HFF-Myc (cell line): ENCODE results near the gene CAMSAP2.

ENCODE experiments used
- DNase-seq: peaks from one replicate; pipeline ENCODE4 v3.0.0-alpha.2; 2011; ENCODE audit warnings: low read depth; ENCODE audit errors: extremely low read depth
- H3K4me3 ChIP-seq: replicated peaks from 2 replicates; pipeline ENCODE4 v1.5.1; 2011; ENCODE audit warnings: low read depth, mild to moderate bottlenecking, control low read depth, low read length
- TF ChIP-seq, protein P1 (sequence below): IDR thresholded peaks from 2 replicates; pipeline ENCODE4 v1.5.1; 2012; ENCODE audit warnings: mild to moderate bottlenecking, low read depth, low read length, control low read depth; ENCODE audit errors: missing control alignments

Gene CAMSAP2

DNA sequence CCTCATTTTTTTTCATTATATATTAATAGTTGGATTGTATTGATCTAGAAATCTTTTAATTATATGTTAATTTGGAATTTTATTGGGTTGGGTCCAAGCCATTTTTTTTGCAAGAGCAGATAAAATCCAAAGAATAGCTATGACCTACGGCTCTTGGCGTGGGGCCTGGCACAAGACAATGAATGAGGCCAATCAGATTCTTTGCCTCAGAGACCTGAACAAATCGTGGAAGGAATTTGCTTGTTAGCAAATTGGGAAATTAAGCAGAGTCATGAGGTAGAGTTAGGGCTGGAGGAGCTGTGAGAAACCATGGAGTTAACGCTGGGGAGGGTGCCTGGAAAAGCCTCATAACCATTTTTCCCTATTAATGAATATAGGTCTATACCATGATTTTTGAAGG lies 40.1 kb downstream of the CAMSAP2 start:
- DNase-seq: no peak
- TF ChIP-seq, protein P1, sequence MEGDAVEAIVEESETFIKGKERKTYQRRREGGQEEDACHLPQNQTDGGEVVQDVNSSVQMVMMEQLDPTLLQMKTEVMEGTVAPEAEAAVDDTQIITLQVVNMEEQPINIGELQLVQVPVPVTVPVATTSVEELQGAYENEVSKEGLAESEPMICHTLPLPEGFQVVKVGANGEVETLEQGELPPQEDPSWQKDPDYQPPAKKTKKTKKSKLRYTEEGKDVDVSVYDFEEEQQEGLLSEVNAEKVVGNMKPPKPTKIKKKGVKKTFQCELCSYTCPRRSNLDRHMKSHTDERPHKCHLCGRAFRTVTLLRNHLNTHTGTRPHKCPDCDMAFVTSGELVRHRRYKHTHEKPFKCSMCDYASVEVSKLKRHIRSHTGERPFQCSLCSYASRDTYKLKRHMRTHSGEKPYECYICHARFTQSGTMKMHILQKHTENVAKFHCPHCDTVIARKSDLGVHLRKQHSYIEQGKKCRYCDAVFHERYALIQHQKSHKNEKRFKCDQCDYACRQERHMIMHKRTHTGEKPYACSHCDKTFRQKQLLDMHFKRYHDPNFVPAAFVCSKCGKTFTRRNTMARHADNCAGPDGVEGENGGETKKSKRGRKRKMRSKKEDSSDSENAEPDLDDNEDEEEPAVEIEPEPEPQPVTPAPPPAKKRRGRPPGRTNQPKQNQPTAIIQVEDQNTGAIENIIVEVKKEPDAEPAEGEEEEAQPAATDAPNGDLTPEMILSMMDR: no peak

DNA sequence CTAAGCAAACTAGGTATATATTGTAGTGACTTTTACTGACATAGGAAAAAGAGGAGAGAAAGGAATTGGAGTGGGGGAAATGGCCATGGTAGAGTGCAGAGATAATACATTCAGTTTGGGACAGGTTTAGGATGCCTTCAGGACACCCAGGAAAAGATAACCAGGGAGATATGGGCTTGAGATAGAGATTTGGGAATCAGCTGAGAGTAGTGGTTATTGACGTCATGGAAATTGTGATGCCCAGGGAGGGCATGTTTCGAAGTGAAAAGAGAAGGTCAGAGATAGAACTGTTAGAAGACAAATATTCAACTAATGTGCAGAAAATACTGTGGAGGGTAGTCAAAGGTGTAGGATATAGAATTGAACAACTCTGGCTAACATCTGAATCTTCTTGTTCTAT lies 40.6 kb downstream of the CAMSAP2 start:
- TF ChIP-seq, protein P1: no peak
- no peak overlapping the region for H3K4me3 ChIP-seq
- DNase-seq: no peak

More for the DNA sequence above, 40.1 kb downstream of the CAMSAP2 start:
- no peak overlapping the region for H3K4me3 ChIP-seq

DNA sequence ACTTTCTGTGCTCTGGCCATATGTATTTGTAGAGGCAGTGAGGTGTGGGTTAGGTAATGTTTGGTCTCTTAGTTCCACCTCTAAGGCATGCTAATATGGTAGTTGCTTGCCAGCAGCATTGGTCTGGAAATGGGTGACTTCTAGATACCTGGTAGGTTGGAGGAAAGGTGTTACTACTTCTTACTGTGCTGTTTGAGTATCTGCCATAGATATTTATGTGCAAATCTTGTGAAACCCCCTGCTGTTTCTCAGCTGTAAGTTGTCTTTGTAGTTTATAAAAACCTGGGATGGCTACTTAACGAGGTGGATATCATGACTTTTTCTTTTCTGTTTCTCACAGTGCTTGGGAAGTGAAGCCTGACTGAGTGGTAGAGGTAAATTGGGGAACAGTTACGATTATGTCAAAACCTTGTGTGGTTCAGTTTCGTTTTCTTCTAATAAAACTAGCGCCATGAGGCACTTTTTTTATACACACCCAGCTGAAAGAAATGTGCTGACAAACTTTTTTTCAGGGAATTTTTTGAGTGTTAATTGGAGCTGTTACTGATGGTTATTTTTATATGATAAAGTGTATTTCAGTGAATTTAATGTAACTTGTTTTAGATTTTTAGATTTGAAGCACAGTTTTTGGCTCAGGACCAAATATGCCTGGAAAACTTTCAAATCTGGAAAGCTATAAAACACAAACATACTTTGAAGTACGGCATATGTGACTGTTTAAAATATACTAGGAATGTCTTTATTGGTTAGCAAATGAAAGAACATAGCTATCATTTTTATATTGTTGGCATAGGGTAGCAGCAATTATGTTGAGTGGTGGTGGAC lies 42.1 kb downstream of the CAMSAP2 start:
- TF ChIP-seq, protein P1: no peak
- 0 out of 2 replicates have a peak overlapping the region, but pooled peaks have one; percentile 10 for H3K4me3 ChIP-seq
- DNase-seq: no peak

- TF ChIP-seq, protein P1: no peak
- DNase-seq: no peak
- H3K4me3 ChIP-seq: no peak overlapping the region
These were observed 45.2 kb downstream of the CAMSAP2 start for GRCh38 chr1:200783926-200784325.

DNA sequence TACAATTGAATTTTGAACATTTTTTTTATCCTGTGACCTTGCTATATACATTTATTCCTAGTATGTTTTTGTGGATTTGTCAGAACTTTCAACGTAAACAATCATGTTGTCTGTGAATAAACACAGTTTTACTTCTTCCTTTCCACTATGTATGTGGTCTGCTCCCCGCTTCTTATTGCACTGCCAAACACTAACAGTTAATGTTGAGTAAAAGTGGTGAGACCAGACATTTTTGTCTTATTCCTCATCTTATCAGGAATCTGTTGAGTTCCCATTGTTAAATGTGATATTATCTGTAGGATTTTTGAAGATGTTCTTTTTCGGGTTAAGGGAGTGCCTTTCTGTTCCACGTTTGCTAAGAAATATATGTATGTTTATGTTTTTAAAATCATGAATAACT lies 45.9 kb downstream of the CAMSAP2 start:
- no peak for DNase-seq
- TF ChIP-seq, protein P1: no peak
- no peak overlapping the region for H3K4me3 ChIP-seq

- H3K4me3 ChIP-seq: no peak overlapping the region
- TF ChIP-seq, protein P1: no peak
- no peak for DNase-seq
These were observed 48.1 kb downstream of the CAMSAP2 start for GRCh38 chr1:200786788-200787187.
